Activated CD8-positive, alpha-beta memory T cell treated with anti-CD3 and anti-CD28 coated beads for 48 hours (primary cell): ENCODE measurements around the gene BCAS3.
"Not testable (repeated sequence)": the region's sequence is repeated elsewhere in the genome, so short reads cannot be mapped to it uniquely, and the experiment has no call there.

Experiments used
- DNase-seq, 3 experiments: peaks; one replicate each; pipeline ENCODE4 v3.0.0-alpha.2; 2020; ENCODE audit warnings: low read depth in 2 of 3, low spot score in 2 of 3

The BCAS3 gene

DNA sequence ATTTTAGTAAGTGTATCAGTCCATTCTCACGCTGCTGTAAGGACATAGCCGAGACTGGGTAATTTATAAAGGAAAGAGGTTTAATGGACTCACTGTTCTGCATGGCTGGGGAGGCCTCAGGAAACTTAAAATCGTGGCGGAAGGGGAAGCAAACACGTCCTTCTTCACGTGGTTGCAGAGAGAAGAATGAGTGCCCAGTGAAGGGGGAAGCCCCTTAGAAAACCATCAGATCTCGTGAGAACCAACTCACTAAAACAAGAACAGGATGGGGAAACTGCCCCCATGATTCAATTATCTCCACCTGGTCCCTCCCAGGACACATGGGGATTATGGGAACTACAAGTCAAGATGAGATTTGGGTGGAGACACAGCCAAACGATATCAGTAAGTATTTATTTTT lies 567.3 kb downstream of the BCAS3 start:
- not testable (repeated sequence) for DNase-seq

GRCh38 chr17:61245706-61246135 lies 568.1 kb downstream of the BCAS3 start:
- DNase-seq: no peak

DNA sequence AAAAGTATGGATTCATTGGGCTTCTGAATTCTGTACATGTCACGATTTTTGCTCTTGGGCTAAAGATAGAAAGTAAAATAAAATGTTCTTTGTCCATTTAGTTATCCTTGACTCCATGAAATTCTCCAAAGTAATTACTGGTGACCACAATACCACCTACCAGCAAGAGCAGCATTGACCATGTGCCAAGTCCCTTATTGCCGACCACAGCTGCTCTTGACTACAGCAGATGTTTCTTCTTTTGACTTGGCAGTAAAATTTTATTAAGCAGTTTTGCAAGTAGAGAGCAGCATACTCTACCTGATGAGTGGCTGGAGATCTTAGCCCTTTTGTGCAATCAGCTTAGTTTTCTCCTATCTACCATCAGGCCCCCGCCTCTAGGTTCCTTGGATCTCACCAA lies 569.8 kb downstream of the BCAS3 start:
- DNase-seq: no peak

- DNase-seq: no peak
Observed at GRCh38 chr17:61248399-61248798, 570.7 kb downstream of the BCAS3 start.

DNA sequence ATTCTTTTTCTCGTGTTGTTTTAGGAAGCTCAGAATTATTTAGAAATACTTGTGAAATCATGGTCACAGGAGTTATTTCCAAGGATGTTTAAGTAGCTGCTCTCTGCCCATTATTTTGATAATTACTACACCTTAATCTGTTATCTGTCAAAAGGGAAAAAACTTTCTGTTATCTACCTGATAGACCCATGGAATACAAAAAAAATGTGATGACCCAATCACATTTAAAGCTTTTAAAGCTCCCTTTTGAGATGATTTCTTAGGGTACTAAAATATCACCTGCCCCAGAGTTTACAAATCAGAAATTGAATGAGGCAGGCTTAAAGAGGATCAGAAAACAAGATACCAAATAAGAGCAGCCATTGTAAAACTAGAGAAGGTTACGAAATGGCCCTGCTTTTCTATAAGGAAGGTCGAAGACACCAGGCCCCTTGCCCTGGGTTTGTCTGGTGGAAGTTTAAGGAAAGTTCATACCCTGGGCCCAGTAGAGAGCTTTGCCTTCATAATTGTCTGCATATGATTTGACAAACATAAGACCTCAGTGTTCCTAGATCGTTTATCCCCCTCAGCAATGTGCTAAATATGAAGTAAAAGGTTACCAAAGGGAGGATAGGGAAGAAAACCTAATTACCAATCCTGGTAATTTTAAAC lies 572.1 kb downstream of the BCAS3 start:
- no peak for DNase-seq

DNA sequence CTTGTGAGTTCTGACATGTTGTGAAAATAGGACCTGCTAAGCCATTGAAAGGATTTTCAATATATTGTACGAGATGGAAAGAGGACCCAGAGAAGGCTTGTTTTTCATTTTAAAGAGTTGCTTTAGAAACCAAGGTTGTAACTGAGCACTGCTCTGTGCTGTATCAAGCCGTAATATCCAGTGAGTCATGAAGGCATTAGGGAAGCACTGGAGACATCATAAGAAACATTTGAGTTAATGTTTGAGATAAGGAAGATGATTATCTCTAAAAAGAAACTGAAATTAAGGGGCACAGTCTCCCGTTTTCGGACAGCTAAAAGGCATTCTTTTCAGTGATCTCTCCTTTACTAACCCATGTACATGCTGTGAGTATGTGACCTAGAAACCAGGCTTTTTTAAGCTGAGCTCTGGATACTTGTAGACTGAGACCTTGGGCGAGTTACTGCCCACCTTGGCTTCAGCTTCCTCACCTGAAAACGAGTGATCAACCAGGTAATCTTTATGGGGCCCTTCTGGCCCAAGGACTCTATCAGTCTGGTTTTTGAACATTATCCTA lies 572.8 kb downstream of the BCAS3 start:
- DNase-seq: no peak

- DNase-seq: no peak
Observed at GRCh38 chr17:61251939-61252865, 574.6 kb downstream of the BCAS3 start.

- no peak for DNase-seq
Observed at GRCh38 chr17:61253362-61253761, 575.7 kb downstream of the BCAS3 start.

DNA sequence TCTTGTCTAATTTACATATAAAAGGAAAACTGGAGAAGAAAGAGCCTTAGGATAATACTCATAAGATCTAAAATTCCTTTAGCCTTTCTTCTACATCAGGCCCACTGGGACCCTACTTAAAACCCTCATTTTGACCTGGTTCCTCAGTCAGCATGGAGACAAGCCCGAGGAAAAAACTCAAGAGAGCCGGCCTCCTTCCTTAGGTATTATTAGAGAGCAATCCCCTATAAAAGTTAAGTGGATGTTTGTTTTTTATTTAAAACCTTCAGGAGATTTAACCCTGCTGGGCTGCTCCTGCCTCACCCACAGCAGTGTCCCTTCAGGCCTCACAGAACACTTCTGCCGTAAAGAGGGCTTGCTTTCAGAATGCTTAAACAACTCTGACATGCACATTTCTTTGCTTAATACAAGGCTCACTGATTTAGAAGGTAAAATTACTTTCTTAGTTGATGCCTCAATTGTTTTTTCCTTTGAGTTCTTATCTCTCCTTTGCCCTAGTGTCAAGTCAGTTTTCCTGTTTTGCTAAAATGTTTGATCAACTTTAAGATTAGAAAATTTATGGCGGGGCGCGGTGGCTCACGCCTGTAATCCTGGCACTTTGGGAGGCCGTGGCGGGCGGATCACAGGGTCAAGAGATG lies 576.4 kb downstream of the BCAS3 start:
- DNase-seq: no peak

- no peak for DNase-seq
Observed at GRCh38 chr17:61254904-61255303, 577.3 kb downstream of the BCAS3 start.

GRCh38 chr17:61255647-61256046 lies 578.0 kb downstream of the BCAS3 start:
- DNase-seq: no peak

GRCh38 chr17:61259360-61259759 lies 581.7 kb downstream of the BCAS3 start:
- no peak for DNase-seq

GRCh38 chr17:61260071-61260797 lies 582.6 kb downstream of the BCAS3 start:
- no peak for DNase-seq

DNA sequence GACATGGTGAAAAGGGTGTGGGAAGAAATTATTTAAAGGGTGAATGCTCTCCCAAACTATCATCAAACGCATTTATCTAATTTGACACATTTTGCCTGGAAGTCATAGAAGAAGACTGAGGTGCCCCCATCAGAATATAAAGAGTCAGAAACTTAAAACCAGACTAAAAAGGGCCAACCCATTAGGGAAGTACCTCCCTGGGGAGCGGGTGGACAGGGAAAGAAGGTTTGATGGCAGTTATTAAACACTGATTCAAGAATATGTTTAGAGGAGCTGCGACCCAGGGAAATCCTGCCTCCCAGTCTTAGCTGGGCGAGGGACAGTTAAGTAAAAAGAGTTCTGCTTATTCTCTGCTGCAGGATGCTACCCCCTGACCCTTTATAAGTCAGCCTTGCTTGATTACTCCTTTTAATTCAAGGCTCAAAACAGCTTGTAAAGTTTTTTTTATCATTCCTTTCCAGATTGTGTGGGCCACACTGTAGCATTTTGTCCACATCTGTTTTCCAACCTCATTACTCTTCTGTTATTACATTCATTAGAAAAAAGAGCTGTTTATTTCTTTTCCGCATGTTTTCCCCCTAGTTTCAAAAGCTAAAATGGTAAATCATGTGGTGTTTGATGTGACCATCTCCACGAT lies 583.5 kb downstream of the BCAS3 start:
- DNase-seq: no peak

GRCh38 chr17:61265397-61265796 lies 587.7 kb downstream of the BCAS3 start:
- DNase-seq: no peak

GRCh38 chr17:61267847-61268246 lies 590.2 kb downstream of the BCAS3 start:
- no peak for DNase-seq

GRCh38 chr17:61275395-61275794 lies 597.7 kb downstream of the BCAS3 start:
- DNase-seq: no peak

DNA sequence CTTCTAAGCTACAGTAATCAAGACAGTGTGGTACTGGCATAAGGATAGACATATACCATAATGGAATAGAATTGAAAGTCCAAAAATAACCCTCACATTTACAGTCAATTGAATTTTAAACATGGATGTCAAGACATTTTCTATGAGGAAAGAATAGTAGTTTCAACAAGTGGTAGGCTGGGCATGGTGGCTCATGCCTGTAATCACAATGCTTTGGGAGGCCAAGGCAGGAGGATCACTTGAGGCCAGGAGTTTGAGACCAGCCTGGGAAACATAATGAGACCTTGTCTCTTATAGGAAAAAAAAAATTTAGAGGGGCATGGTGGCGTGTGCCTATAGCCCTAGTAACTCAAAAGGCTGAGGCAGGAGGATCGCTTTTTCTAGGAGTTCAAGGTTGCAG lies 599.2 kb downstream of the BCAS3 start:
- DNase-seq: no peak

DNA sequence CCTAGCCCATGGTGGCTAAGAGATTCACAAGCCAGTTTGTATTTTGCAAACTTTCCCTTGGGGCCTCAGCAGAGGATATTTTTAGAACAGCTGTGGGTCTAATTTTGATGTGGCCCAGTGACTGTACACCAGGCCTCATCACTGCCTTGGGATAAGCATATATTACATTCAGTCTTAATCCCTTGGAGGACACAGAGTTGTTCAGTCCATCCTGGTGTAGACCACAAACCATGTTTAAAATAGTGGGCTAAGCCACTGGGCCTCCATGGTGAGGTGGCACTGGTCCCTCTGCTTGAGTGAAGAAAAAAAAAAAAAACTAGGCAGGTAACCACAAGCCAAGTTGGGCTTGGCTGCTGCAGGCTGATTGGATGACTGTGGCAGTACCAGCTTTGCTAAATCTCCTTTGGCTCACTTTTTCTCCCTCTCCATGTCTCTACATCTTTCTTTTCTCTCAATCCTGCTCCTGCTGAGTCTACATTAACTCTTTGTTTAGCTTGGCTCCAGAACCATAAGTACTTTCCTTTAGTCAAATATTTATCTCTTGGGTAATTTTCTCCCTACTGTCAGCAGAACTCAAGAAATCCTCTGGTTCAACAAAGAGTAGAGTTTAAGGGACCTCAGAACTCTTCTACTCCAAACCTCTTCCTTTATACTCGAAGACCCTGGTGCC lies 602.0 kb downstream of the BCAS3 start:
- DNase-seq: no peak

GRCh38 chr17:61280338-61280737 lies 602.7 kb downstream of the BCAS3 start:
- DNase-seq: no peak
